Epithelial cell of prostate (primary cell): Measurements from ENCODE around the gene NDUFAF5.

Experiments used
- DNase-seq: peaks from one replicate; pipeline ENCODE4 v3.0.0-alpha.2; 2011; ENCODE audit warnings: low read depth, low spot score
- H3K27ac ChIP-seq: fragments of 450-650 bp; 2 replicates; pipeline ENCODE4 v1.5.1; 2017; ENCODE audit warnings: mild to moderate bottlenecking

Gene NDUFAF5

GRCh38 chr20:13819885-13820645 is 35.2 kb downstream of the NDUFAF5 start:
- peak; percentile 31 for DNase-seq
- H3K27ac ChIP-seq = no peak overlapping the region

- H3K27ac ChIP-seq = no peak overlapping the region
- DNase-seq = peak; percentile 22
Measured at GRCh38 chr20:13821876-13822275, 37.0 kb downstream of the NDUFAF5 start.

GRCh38 chr20:13822459-13822858 is 37.6 kb downstream of the NDUFAF5 start:
- no peak for DNase-seq
- H3K27ac ChIP-seq = no peak overlapping the region

GRCh38 chr20:13824459-13824858 is 39.6 kb downstream of the NDUFAF5 start:
- DNase-seq = no peak
- no peak overlapping the region for H3K27ac ChIP-seq

- no peak overlapping the region for H3K27ac ChIP-seq
- no peak for DNase-seq
Measured at GRCh38 chr20:13825465-13825864, 40.6 kb downstream of the NDUFAF5 start.

GRCh38 chr20:13831476-13831875 is 46.6 kb downstream of the NDUFAF5 start:
- no peak overlapping the region for H3K27ac ChIP-seq
- no peak for DNase-seq

- no peak for DNase-seq
- H3K27ac ChIP-seq = no peak overlapping the region
Measured at GRCh38 chr20:13838664-13839063, 53.8 kb downstream of the NDUFAF5 start.

- no peak overlapping the region for H3K27ac ChIP-seq
- peak; percentile 10 for DNase-seq
Measured at GRCh38 chr20:13839421-13840092, 54.7 kb downstream of the NDUFAF5 start.

- DNase-seq = no peak
- no peak overlapping the region for H3K27ac ChIP-seq
Measured at GRCh38 chr20:13840093-13840465, 55.3 kb downstream of the NDUFAF5 start.

- DNase-seq = no peak
- H3K27ac ChIP-seq = no peak overlapping the region
Measured at GRCh38 chr20:13841206-13841605, 56.4 kb downstream of the NDUFAF5 start.

- no peak for DNase-seq
- no peak overlapping the region for H3K27ac ChIP-seq
Measured at GRCh38 chr20:13844296-13844695, 59.5 kb downstream of the NDUFAF5 start.

GRCh38 chr20:13851279-13851678 is 66.5 kb downstream of the NDUFAF5 start:
- DNase-seq = no peak
- no peak overlapping the region for H3K27ac ChIP-seq

- no peak overlapping the region for H3K27ac ChIP-seq
- no peak for DNase-seq
Measured at GRCh38 chr20:13852306-13852705, 67.5 kb downstream of the NDUFAF5 start.

GRCh38 chr20:13855613-13856012 is 70.8 kb downstream of the NDUFAF5 start:
- H3K27ac ChIP-seq = no peak overlapping the region
- DNase-seq = no peak

- DNase-seq = peak; percentile 22
- no peak overlapping the region for H3K27ac ChIP-seq
Measured at GRCh38 chr20:13856354-13856753, 71.5 kb downstream of the NDUFAF5 start.

GRCh38 chr20:13857304-13857703 is 72.5 kb downstream of the NDUFAF5 start:
- DNase-seq = no peak
- no peak overlapping the region for H3K27ac ChIP-seq

GRCh38 chr20:13857961-13858360 is 73.1 kb downstream of the NDUFAF5 start:
- no peak overlapping the region for H3K27ac ChIP-seq

GRCh38 chr20:13858439-13858838 is 73.6 kb downstream of the NDUFAF5 start:
- no peak for DNase-seq
- no peak overlapping the region for H3K27ac ChIP-seq

More at GRCh38 chr20:13857961-13858360, 73.1 kb downstream of the NDUFAF5 start:
- no peak for DNase-seq

- no peak overlapping the region for H3K27ac ChIP-seq
- no peak for DNase-seq
Measured at GRCh38 chr20:13858871-13859270, 74.0 kb downstream of the NDUFAF5 start.

GRCh38 chr20:13862245-13862644 is 77.4 kb downstream of the NDUFAF5 start:
- DNase-seq = no peak
- no peak overlapping the region for H3K27ac ChIP-seq

GRCh38 chr20:13863244-13863643 is 78.4 kb downstream of the NDUFAF5 start:
- DNase-seq = no peak
- no peak overlapping the region for H3K27ac ChIP-seq

- H3K27ac ChIP-seq = no peak overlapping the region
- no peak for DNase-seq
Measured at GRCh38 chr20:13865156-13865555, 80.3 kb downstream of the NDUFAF5 start.
